Stimulated activated CD4-positive, alpha-beta T cell treated with anti-CD3 and anti-CD28 coated beads, Interleukin-2, amount 100 ng/mL, for 4 hours (primary cell): ENCODE results near the gene NTF3.

Experiments used
- DNase-seq: peaks from one replicate; pipeline ENCODE4 v3.0.0-alpha.2; 2020; ENCODE audit warnings: low read depth

NTF3 gene

DNA sequence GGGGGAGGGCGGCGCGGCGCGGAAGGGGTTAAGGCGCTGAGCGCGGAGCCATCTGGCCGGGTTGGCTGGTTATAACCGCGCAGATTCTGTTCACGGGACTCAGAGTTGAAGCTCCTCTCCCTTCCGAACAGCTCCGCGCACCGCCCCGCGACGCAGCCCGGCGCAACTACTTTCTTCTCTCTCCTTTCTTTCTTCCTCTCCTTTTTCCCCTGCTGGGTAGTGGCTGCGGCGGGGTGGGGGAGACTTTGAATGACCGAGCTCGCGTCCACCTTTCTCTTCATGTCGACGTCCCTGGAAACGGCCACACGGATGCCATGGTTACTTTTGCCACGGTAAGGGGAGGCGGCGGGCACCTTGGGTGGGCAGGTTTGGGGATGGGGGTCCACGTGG lies at the start of gene NTF3:
NTF3 (plus strand) TSS at position 98 of the 390 bp plus-strand sequence; CDS start at position 315, 217 bp downstream.
- no peak for DNase-seq

DNA sequence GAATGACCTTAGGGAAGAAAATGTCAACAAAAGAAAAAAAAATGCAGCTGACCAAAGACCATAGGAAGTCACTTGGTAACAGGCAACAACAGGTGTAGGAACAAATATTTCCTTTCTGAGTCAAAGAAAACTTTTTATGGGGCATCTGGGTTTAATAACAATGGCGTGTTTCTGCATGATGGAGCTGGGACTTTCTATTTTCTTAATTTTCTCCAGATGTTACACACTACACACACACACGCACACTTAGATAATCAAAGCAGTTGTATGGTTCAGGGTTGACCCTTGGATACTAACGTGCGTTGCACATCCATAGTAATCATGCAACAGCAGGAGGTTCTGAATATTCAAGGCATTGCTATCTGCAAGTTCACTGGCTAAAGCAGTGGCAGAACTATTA lies 47.9 kb upstream of the NTF3 start:
- no peak for DNase-seq

DNA sequence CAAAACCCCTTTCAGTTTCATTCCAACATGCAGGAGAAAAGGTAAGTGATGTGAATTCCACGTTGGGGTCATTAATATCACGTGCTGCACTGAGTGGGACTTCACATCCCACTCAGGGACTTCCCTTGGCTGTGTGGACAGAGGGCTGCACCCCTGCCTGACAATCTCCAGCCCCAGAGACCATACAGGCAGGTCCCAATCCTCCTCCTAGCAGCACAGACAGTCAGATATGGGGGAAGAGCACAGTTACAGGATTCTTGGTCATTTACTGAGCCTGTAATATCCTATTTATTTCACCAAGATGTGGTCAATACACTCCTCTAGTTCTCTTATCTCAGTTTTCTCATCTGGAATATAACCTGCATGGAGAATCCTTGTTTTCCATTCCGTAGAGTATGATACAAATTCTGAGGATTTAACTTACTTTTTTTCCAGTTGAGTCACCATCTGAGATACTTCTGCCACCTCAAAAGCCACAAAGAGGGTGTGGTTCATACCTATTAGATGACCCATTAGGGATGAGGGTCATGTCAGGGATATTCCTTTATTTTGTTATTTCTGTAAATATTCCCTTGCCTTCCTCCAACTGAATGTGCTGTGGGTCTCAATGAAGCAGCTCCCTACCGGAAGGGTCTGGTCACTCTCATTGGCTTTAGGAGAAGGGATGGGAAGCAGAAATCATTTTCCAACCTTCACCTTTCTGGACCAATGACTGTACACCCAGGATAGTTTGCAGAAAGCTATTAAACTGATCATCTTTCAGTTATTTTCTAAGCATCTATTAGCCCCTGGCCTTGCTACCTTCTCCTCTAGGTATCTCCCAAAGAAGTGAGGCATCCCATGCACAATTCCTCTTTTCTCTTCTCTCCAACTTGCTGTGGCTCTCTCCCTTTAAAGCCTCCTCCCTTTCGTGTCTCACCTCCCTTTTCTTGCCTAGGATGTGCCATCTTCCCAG lies 43.0 kb upstream of the NTF3 start:
- DNase-seq: no peak

DNA sequence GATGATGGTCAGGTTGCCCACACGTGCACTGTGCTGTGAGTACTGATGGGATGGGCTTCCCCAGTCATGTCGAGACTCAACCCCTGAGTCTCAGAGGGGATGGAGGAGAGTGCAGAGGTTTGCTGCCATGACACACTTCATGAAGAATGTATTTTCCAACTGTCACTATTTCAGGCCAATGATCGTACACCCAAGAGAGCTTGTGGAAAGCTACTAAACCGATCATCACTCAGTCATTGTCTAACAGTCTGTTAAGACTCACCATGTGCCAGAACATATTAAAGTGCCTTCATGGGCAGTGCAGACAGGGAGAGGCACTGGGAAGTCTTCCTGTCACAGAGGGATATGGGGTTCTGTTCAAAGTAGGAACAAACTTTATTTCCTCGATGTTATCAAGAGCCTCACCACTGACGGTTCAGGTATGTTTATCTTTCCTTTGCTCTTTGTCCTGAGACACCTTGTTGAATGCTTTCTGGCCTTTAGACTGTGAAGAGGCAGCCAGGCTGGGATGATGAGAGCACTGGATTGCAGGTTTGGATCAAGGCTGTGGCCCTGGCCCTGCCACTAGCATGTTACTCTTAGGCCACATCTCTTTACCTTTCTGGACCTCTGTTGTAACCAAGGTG lies 41.6 kb upstream of the NTF3 start:
- DNase-seq: no peak

DNA sequence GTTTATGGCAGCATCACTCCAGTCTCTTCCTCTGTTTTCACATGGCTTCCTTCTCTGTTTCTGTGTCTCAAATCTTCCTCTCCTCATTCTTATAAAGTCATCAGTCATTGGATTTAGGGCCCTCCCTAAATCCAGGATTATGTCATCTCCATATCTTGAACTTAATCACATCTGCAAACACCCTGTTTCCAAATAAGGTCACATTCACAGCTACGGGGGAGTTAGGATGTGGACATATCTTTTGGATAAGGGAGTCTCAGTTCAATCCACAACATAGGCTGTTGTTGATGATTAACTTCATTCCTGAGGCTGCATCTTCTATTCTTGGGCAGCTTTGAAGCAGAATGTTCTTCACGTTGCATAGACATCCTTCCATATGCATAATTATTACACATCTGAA lies 40.3 kb upstream of the NTF3 start:
- no peak for DNase-seq

DNA sequence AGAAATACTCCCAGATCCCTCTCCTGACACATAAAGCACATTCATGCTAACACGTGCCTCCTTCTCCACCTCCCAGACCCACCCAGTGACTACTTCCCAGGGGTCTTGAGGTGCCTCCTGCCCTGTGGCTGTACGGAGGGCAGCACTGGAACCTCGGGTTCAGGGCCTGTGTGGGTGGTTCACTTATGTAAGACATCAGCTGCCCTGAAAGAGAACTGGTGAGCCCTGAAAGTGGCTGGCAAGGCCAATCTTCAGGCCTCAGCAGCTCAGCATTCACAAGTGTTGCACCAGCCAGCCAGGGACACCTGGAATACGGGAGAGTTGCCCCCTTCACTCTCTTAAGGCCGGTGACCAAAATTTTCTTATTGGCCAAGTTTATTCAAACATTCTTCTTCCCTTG lies 38.9 kb upstream of the NTF3 start:
- no peak for DNase-seq

DNA sequence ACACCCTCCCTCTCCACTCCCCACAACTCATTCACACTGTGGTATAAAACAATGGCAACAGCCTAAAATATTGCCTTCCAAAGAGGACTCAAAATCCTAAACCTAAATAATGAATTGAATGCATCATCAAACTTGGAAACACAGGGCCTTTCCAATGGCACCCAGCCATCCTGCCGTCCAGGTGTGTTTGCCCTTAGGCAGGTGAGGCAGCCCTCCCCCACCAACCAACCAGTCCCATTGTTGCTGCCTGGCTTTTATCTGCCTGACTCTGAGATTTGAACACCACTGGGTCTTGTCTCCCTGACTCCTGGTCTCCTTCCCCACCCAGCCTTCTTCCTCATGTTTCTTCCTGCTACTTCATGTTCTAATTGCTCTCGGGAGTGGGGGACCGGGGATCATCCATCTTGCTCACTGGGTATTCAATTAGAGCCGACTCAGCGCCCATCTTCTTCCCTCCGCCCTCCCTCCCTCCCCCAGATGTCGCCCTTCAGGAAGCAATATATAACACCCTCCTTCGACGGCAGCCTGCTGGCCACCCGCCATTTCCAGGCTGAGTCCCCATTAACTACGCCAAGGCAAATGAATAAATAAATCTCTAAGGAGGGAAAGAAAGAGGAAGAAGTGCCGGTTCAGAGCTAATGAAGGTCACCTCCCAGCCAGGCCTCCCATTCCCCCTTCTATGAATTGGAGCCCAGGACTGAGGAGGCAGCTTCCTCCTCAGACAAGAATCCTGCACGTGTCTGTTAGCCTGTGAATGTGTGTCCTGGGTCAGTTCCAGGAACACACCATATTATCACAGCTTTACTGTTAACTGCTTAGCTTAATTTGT lies 36.3 kb upstream of the NTF3 start:
- no peak for DNase-seq

DNA sequence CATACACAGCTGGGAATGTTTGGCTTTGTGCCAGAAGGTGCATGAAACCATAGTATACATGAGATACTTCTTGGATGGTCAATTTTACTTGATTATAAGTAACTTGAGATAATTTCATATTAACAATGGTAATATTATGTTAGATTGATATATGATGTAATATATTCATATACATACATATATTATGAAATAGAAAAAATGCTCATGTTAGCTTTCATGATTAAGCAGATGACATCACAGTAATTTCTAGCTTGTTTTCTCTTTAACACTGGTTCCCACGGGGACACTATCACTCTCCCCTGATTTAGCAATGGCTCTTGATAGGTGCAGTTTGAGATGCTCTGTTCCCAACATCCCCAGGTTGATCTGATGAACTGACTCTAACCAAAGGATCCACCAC lies 35.4 kb upstream of the NTF3 start:
- no peak for DNase-seq

DNA sequence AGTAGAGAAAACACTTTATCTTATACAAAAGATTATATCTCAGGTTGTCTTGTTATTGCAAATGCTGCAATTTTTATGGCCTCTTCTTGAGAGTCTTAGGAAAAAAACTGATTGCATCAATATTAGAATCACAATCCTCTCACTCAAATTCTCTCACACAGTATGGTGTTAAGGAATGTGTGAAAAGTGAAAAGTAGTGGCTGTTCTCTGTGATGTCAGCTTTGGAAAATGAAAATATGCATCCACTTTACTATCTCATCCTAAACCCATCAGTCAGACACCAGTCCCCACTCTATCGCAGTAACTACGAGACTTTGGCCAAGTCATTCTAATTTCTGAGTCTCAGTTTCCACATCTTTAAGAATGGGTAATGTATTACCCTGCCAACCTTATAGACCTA lies 32.6 kb upstream of the NTF3 start:
- DNase-seq: no peak

DNA sequence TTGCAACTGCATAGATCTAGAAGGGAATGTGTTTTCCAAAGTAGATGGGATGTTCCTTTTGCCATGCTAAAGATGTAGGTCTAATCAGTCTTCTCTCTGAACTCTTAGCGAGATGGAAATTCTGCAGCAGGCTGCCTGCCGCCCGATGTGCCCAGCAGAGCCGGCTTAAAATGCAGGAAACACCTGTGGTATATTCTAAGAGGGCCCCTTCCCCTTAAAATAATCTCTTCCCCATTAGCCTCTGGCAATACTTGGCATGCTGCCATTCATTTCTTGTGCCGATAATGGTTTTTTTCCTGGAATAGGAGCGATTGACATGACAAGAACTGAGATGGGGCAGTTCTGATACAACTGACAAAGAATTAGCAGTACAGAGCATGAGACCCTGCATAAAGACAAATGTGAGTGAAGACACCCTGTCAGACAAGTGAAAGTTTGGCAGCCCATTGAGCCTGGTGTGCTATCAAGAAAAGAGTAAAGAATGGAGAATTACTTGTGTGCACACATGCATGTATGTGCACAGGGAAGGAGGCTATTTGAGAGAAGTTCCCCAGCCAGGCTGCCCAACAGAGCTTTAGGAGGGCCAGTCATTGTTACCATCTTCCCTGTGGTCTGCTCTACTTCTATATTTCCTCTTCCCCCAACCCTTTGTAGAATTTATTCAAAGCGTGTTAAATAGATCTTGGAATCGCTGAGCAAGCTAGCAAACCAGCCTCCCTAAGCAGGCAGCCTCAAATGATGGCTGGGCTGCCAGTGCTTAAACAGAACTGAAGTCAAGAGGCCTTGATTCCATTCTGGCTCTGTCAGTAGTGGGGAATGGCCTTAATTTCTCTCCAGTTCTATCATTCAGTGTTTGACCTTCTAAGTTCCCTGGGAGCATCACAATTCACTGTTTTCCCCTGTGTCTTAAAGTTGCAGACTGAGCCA lies 29.6 kb upstream of the NTF3 start:
- no peak for DNase-seq

DNA sequence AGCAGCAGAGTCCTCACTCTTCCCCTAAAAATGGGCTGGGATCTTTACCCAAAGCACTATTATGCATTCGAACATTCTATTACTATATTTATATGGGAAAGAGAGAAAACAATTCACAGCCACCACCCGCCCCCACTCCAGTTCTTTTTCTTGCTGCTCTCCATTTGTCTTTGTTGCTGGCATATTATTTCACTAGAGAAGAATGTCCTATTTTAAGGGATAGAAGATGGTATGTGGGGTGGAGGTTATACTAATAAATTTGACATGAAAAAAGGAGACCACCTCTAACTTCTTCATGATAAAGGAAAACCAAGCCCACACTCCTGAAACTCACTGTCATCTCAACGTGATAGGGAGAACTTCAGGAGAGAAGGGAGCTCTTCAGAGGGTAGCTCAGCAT lies 28.5 kb upstream of the NTF3 start:
- DNase-seq: no peak

DNA sequence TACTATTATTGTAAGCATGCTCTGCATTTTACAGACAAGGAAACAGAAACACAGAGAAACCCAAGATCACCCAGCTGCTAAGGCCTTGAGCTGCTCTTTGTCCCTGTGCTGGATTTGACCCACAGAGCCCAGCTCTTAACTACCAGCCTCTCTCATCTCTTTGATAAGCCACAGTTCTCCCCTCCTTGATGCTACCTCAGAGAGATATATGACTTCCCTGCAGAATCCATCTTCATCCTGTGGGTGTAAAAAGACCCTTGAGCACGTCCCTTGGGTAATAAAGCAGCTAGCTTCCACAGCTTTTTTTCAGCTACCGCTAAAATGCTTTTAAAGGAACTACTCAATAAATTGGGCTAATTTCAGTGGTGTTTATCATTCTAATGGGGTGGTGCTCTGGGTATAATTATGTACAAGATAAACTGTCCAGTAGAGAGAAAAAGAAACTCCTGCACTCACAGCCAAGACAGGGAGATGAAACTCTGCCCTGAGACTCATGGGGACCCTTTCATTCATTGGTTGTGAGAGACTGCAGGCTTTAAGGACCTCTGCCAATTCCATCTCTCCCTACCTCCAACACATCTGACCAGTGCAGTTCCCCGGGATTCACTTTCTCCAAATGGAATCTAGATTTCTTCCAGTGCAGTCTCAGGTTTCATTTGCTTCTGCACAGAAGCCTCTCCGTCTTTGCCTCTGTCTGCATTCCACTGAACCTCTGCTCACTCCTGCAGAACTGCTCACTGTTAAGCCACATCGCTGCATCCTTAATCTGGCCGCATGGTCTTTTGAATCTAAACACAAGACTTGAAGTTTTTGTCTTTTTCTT lies 24.7 kb upstream of the NTF3 start:
- no peak for DNase-seq

DNA sequence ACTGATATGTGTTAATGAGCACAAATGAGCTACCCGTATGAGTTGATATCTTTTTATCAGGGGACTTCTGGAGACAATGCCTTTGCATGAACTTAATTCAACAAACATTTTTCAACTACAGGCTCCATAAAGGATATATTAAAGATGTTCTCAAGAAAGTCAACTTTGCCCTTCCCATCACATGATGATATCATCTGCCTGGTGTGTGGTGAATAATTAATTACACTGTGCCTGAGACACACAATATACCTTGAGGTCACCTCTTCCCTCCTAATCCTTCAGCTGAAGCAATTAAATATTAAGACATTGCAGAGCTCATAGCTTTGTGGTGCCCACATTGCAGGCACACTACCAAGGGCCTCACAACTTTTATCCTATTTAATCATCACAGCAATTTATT lies 22.3 kb upstream of the NTF3 start:
- no peak for DNase-seq

DNA sequence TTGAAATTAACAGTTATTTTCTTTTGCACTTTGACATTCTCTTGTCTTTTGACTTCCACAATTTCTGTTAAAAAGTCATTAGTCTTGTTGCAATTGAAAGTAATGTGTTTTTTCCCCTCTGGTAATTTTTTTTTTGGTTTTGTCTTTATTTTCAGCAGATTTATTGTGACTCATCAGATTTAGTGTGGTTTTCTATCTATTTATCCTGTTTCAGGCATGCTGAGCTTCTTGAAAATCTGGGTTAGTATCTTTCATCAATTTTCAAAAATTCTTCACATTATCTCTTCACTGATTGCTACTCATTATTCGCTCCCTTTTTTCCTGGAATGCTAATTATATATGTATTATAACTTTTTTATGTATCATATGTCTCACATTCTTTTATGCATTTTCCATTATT lies 15.3 kb upstream of the NTF3 start:
- DNase-seq: no peak

DNA sequence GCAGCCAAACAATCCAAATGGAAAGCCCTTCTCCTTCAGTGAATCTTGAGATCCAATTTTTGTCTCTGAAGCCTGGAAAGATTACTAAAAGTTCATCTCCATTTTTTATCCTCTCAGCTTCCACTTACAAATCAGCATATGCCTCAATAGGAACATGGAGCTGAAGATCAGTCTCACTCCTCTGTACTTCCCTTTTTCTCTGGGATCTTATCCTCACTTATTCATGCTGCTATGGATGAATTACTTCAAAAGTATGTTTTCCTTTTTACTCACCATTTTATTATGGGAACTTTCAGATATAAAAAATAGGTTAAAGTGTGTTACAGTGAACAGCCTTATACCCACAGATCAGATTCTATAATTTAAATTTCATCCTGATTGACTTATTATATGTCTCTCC lies 14.4 kb upstream of the NTF3 start:
- no peak for DNase-seq

DNA sequence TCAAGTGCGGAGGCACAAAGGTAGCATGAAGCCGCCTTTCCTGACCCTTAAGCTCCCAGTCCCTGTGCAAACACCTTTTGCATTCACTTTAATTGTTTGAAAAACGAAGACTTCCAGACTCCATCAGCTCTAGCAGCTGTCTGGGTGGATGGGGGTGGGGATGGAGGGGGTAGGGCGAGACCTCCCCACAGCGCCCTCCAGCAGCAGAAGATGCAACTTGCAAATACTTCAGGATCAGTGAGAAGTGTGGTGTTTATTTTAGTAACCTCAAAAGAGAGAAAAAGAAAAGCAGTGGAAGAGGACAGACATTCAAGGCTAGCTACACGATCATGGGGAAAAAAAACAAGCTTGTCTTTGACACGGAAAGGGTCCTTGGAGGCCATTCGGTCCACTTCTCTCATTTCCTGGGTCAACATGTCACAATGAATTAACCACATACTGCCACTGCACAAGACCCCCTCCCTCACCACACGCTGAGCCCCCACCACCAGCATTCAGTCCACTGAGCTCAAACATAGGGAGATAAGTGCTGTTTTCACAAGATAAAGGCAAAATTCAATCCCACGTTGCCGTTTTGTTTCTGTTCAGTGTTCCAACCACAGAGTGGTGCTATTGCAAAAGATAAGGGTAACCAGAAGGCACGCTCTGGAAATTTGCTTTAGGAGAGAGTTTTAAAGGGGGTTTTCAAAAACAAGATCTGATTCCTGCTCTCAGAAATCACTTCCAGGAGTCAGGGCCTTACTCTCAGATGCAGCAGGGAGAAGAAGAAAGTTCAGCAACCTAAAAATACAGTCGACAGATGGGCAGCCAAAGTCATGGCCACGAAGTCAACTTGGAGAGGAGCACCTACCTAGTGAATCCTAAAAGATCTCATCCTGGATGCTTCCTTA lies 3.3 kb upstream of the NTF3 start:
- DNase-seq: no peak

DNA sequence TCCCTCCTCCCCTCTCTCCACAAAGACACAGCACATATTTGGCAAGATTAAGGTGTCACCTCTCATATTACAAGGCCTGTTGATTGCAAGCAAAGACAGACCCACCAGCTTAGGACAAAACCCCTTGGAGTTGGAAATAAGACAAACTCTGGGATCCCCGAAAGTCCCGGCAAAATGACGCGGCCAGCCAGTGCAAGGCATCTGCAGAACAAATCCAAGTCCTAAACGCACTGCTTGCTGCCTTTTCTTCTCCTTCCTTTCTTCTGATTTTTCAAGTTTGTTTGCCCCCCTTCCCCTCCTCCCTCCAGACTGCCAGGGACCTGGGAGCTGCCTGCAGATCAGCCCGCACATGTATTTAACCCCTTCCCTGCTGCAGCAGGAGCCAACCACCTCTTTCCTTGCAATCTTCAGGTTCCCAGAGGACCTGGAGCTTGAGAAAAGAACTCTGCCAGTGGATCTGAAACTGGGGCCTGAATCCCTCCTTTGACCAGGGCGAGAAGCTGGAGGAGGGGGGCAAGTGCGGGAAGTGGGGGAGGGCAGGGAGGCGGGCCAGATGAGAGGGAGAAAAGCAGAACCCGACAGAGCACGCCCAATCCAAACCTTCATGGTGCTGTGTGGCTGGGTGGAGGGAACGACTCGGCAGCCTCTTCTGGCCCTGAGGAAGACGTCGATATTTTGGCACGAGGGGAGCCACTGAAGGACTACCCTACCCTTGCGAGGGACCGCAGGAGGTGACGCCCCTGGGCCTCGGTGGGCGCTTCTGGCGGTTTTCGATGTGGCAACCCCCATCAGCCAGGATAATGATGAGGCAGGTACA lies 2.0 kb upstream of the NTF3 start:
- no peak for DNase-seq

DNA sequence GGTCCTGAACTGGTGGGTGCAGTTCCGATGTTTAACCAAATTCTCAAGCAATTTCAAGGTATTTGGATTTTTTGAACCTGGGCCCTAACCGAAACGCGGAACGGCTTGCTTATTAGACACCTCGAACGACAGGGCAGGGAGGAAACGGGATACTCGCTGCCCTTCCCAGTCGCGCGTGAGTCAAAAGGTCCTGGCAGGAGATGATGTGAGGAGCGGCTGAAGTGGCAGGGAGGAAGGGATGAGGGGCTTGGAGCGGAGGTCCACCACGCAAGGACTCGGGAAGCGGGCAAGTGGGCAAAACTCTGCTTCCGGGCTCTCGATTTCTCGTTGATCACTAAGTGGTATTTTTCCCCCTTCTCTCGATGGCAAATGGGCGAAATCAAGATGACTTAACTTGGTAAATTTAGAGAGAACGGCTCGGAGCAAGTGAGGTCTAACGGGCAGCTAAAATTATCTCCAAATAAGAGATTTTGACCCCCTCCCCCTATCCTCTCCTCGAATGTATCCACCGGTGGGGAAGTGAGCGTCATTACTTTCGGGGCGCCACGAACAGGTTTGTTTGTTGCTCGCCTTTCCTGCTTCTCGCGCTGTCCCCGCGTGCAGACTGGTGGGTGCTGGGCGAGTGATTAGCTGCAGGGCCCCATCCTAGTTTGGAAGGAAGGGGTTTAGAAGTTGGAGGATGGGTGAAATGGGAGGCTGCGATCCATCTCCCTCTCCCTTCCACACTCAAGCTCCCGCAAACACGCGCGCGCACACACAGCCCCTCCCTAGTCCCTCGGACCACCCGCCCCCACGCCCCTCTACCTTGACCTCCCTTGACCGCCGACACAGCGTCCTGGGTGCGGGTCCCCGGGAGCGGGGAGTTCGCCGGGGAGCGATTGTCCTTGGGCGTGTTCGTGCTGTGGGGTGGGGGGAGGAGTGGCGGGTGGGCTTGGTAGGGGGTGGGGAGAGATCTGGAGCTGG lies 986 bp upstream of the NTF3 start:
- DNase-seq: no peak
